Activated T-helper 1 cell treated with Interleukin-2 at 50 U/mL for 16 hours (primary cell): ENCODE measurements around the gene TM9SF4.
"Not testable (repeated sequence)": the region's sequence is repeated elsewhere in the genome, so short reads cannot be mapped to it uniquely, and the experiment has no call there.

Source experiments
- DNase-seq: peaks from one replicate; pipeline ENCODE4 v3.0.0-alpha.2; 2020; ENCODE audit warnings: low read depth

TM9SF4 gene

GRCh38 chr20:32190616-32191415 lies 81.3 kb downstream of the TM9SF4 start:
- no peak for DNase-seq

GRCh38 chr20:32191422-32191821 lies 81.9 kb downstream of the TM9SF4 start:
- DNase-seq = no peak

GRCh38 chr20:32191873-32192272 lies 82.4 kb downstream of the TM9SF4 start:
- no peak for DNase-seq

- no peak for DNase-seq
These were observed 83.2 kb downstream of the TM9SF4 start for GRCh38 chr20:32192698-32193097.

GRCh38 chr20:32193336-32193735 lies 83.8 kb downstream of the TM9SF4 start:
- not testable (repeated sequence) for DNase-seq

GRCh38 chr20:32193996-32194395 lies 84.5 kb downstream of the TM9SF4 start:
- DNase-seq = no peak

GRCh38 chr20:32195581-32195980 lies 86.1 kb downstream of the TM9SF4 start:
- no peak for DNase-seq

GRCh38 chr20:32196613-32197012 lies 87.1 kb downstream of the TM9SF4 start:
- DNase-seq = not testable (repeated sequence)

- DNase-seq = not testable (repeated sequence)
These were observed 87.6 kb downstream of the TM9SF4 start for GRCh38 chr20:32197136-32197535.

GRCh38 chr20:32199006-32199405 lies 89.5 kb downstream of the TM9SF4 start:
- no peak for DNase-seq

GRCh38 chr20:32201296-32201976 lies 91.9 kb downstream of the TM9SF4 start:
- DNase-seq = no peak

GRCh38 chr20:32201977-32202363 lies 92.5 kb downstream of the TM9SF4 start:
- DNase-seq = no peak

- DNase-seq = no peak
These were observed 94.1 kb downstream of the TM9SF4 start for GRCh38 chr20:32203356-32204204.

- no peak for DNase-seq
These were observed 94.9 kb downstream of the TM9SF4 start for GRCh38 chr20:32204205-32205109.

- no peak for DNase-seq
These were observed 95.8 kb downstream of the TM9SF4 start for GRCh38 chr20:32205110-32205842.

- DNase-seq = no peak
These were observed 96.6 kb downstream of the TM9SF4 start for GRCh38 chr20:32205843-32206759.

- DNase-seq = no peak
These were observed 97.5 kb downstream of the TM9SF4 start for GRCh38 chr20:32206760-32207625.

- peak; percentile 83 for DNase-seq
These were observed 98.3 kb downstream of the TM9SF4 start, which contains the start of the genes PLAGL2 and POFUT1 for GRCh38 chr20:32207626-32208498. TSS of gene PLAGL2 (minus strand) at chr20:32207743. CDS start at chr20:32202178, 5,565 bp downstream. TSS of gene POFUT1 (plus strand) at chr20:32207880. CDS start at chr20:32207942, 62 bp downstream.
